Body of pancreas (tissue), 4 donors: ENCODE measurements around the gene HMCN2.

ENCODE experiments used
- CTCF ChIP-seq, 7 experiments: fragments of 450-650 bp in 4 of 7; fragments of 200-600 bp in 3 of 7; sonication (generic) in 3 of 7; IDR thresholded peaks; one replicate each; pipeline ENCODE4 v1.5.1; 2016 to 2019; ENCODE audit warnings: antibody characterized with exemption in 7 of 7
- POLR2A ChIP-seq, 3 donors: fragments of 450-650 bp; IDR thresholded peaks; one replicate each; pipeline ENCODE4 v1.6.1; 2016; ENCODE audit warnings: antibody characterized with exemption in 3 of 3, mild to moderate bottlenecking in 2 of 3

GRCh38 chr9:130387905-130388304 is 122.3 kb downstream of the HMCN2 start:
- TF ChIP-seq POLR2A (IDR thresholded peaks at IDR 0.05), result no peak
- TF ChIP-seq CTCF (IDR thresholded peaks at IDR 0.05), result no peak
